Stomach smooth muscle (tissue), 2 donors: ENCODE measurements around the gene CBFA2T2.
A peak's percentile ranks its signal among the peaks of the same experiment; 100 is the strongest.
"Not testable (repeated sequence)": the region's sequence is repeated elsewhere in the genome, so short reads cannot be mapped to it uniquely, and the experiment has no call there.

Experiments used
- H3K27ac ChIP-seq: one replicate; pipeline ENCODE4 v1.7.0; 2013; ENCODE audit warnings: mild to moderate bottlenecking, low read length, inconsistent platforms
- H3K27me3 ChIP-seq, 2 donors: one replicate each; pipeline ENCODE4 v1.7.0; 2013; ENCODE audit warnings: low read length in 2 of 2; ENCODE audit not compliant: insufficient read depth in 2 of 2, control insufficient read depth in 1 of 2
- H3K36me3 ChIP-seq, 2 donors: one replicate each; pipeline ENCODE4 v1.7.0; 2013; ENCODE audit warnings: low read length in 2 of 2; ENCODE audit not compliant: control insufficient read depth in 2 of 2, insufficient read depth in 2 of 2
- H3K4me1 ChIP-seq: one replicate; pipeline ENCODE4 v1.7.0; 2013; ENCODE audit warnings: low read length; ENCODE audit not compliant: control insufficient read depth, insufficient read depth
- H3K4me3 ChIP-seq, 2 donors: one replicate each; pipeline ENCODE4 v1.7.0; 2013; ENCODE audit warnings: low read length in 2 of 2
- H3K9ac ChIP-seq, 2 donors: one replicate each; pipeline ENCODE4 v1.7.0; 2013; ENCODE audit warnings: low read length in 2 of 2, mild to moderate bottlenecking in 1 of 2
- H3K9me3 ChIP-seq, 2 donors: one replicate each; pipeline ENCODE4 v1.7.0; 2013; ENCODE audit warnings: low read length in 2 of 2; ENCODE audit not compliant: control insufficient read depth in 2 of 2
- donor health status: healthy.
- donor health status: Pancreatic carcinoma.

CBFA2T2 gene

DNA sequence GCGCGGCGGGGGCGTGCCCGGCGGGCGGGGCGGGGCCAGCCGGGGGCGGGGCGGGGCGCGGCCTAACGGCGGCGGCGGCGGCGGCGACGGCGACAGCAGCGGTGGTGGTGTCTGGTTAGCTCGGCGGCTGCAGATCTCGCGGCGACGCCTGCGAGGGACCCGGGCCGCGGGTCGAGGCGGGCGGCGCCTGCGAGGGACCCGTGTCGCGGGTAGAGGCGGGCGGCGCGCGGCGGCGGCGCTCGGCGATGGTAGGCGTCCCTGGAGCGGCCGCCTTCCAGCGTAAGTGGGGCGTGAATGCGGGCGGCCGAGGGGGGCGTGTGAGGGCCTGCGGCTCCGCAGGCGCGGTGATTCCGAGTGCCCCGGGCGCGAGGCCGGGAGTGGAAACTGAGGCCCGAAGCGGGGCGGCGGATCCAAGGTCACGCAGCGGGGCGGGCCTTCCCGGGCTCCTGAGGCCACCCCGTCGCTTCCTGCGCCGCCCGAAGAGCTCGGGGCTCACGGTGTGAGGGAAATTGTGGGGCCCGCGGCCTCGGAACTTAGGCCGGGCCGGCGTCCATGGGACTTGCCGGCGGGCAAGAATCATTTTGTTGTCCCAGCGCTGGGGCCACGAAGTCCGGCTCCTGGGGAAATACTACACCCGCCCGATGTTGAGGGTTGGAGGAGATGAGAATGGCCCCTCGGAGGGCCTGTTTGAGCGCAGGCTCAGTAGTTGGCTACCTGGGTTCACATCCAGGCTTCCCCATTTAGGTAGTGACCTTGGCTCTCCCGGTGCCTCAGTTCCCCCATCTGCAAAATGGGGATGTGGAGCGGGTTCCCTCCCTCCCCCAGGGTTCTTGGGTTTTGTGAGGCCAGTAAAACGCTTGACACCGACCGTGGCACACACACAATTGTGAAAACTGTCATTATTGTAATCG lies at the start of gene CBFA2T2:
TSS of gene CBFA2T2 (plus strand) at position 74 of the 911 bp plus-strand sequence. CDS start at position 246, 172 bp downstream.
- Histone ChIP-seq H3K9ac (peak within 1 kb of the TSS; percentile 86 to 89), H3K4me3 (peak within 1 kb of the TSS; percentile 87 to 99), H3K27me3 (no peaks in the 10 kb centered on the region), H3K4me1 (peaks cover 11% of the 10 kb centered on the region), H3K9me3 (no peaks in the 10 kb centered on the region), H3K27ac (peak within 1 kb of the TSS; percentile 89), H3K36me3 (no peaks in the 10 kb centered on the region)

- H3K4me1 ChIP-seq, result peaks cover 30% of the 10 kb centered on the region
- not testable (repeated sequence) for H3K9ac ChIP-seq, H3K27me3 ChIP-seq, H3K9me3 ChIP-seq, H3K36me3 ChIP-seq, H3K4me3 ChIP-seq
- H3K27ac ChIP-seq, result peak overlapping the region; percentile 70
Measured at GRCh38 chr20:33440562-33440961, 49.3 kb upstream of the CBFA2T2 start.

GRCh38 chr20:33441142-33441955 lies 48.5 kb upstream of the CBFA2T2 start:
- Histone ChIP-seq H3K27me3 (no peaks in the 10 kb centered on the region), H3K4me1 (peaks cover 30% of the 10 kb centered on the region), H3K36me3 (peaks cover 0 to 2% of the 10 kb centered on the region in 2 donors), H3K27ac (peak overlapping the region; percentile 70), H3K9ac (peak overlapping the region in 1 of 2 donors; percentile 27), H3K4me3 (peak overlapping the region in 1 of 2 donors; percentile 10), H3K9me3 (no peaks in the 10 kb centered on the region)

GRCh38 chr20:33442136-33443005 lies 47.5 kb upstream of the CBFA2T2 start:
- Histone ChIP-seq H3K9me3 (no peaks in the 10 kb centered on the region), H3K27me3 (no peaks in the 10 kb centered on the region), H3K27ac (peak overlapping the region; percentile 70), H3K9ac (peak overlapping the region; percentile 62 to 67), H3K4me1 (peaks cover 30% of the 10 kb centered on the region), H3K4me3 (peak overlapping the region; percentile 73 to 90), H3K36me3 (peaks cover 0 to 2% of the 10 kb centered on the region in 2 donors)

GRCh38 chr20:33443006-33443511 lies 46.8 kb upstream of the CBFA2T2 start:
- Histone ChIP-seq H3K4me1 (peaks cover 24% of the 10 kb centered on the region), H3K27me3 (no peaks in the 10 kb centered on the region), H3K27ac (peak overlapping the region; percentile 70)

GRCh38 chr20:33443512-33444239 lies 46.2 kb upstream of the CBFA2T2 start, which contains the start of gene SNTA1:
SNTA1 (minus strand) TSS chr20:33443763; CDS start chr20:33443620, 143 bp downstream.
- Histone ChIP-seq H3K27ac (peak within 1 kb of the TSS; percentile 70), H3K27me3 (no peaks in the 10 kb centered on the region), H3K4me1 (peaks cover 22% of the 10 kb centered on the region), H3K4me3 (peak within 1 kb of the TSS; percentile 73 to 90), H3K36me3 (no peaks in the 10 kb centered on the region), H3K9ac (peak within 1 kb of the TSS; percentile 62 to 67), H3K9me3 (no peaks in the 10 kb centered on the region)

More at GRCh38 chr20:33443006-33443511, 46.8 kb upstream of the CBFA2T2 start:
- Histone ChIP-seq H3K9ac (peak overlapping the region; percentile 62 to 67), H3K9me3 (no peaks in the 10 kb centered on the region), H3K4me3 (peak overlapping the region; percentile 73 to 90), H3K36me3 (peaks cover 0 to 2% of the 10 kb centered on the region in 2 donors)

DNA sequence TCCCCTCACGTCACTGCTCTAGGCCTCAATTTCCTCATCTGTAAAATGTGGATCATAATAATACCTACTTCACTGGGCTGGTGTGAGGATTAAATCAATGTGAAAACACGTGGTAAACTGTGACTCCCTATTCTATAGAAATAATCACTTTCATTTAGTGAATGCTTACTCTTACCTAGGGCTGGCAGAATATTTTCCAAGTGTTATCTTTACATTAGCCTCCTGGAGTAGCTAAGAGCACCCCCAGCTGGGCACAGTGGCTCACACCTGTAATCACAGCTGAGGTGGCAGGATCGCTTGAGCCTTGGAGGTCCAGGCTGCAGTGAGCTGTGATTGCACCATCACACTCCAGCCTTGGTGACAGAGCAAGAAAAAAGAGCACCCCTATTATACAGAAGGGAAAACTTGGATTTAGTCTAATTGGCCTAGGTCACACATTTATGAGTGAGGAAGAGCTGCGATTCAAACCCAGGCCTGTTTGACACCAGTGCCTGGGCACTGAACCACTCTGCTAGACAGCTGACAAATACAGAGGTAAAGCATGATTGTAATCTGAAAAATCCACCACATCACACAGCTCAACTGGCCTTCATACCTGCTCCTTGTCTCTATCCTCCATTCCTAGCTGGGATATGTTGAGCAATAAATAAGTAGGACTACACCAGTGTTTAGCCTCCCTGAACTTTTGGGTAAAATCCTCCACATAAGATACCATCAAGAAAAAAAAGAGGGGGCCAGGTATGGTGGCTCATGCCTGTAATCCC lies 44.9 kb upstream of the CBFA2T2 start:
- H3K9ac ChIP-seq, result no peak overlapping the region
- H3K36me3 ChIP-seq, result no peaks in the 10 kb centered on the region
- peak overlapping the region in 1 of 2 donors; percentile 90 for H3K4me3 ChIP-seq
- H3K27me3 ChIP-seq, result no peaks in the 10 kb centered on the region
- H3K9me3 ChIP-seq, result no peaks in the 10 kb centered on the region
- H3K4me1 ChIP-seq, result peaks cover 22% of the 10 kb centered on the region
- peak overlapping the region; percentile 3 for H3K27ac ChIP-seq

GRCh38 chr20:33445881-33446625 lies 43.8 kb upstream of the CBFA2T2 start:
- H3K27ac ChIP-seq, result no peak overlapping the region

More at GRCh38 chr20:33445881-33446625, 43.8 kb upstream of the CBFA2T2 start:
- H3K9ac ChIP-seq, result no peak overlapping the region
- no peaks in the 10 kb centered on the region for H3K9me3 ChIP-seq
- H3K4me3 ChIP-seq, result no peak overlapping the region
- no peaks in the 10 kb centered on the region for H3K27me3 ChIP-seq
- no peaks in the 10 kb centered on the region for H3K36me3 ChIP-seq
- H3K4me1 ChIP-seq, result peaks cover 21% of the 10 kb centered on the region
